ENCODE measurements around the gene ITM2C.

- no peak for TF ChIP-seq RFX5 (IDR thresholded peaks at IDR 0.05; ENCODE audit: borderline replicate concordance, low read depth, low read length)
- no peak for TF ChIP-seq GABPA (IDR thresholded peaks at IDR 0.05; ENCODE audit: borderline replicate concordance, insufficient read depth, low read length)
- no peak for TF ChIP-seq CTCF (IDR thresholded peaks at IDR 0.05; ENCODE audit: control extremely low read depth in 1 of 3, insufficient read depth in 1 of 3, low read depth in 1 of 3, low read length in 3 of 3)
- TF ChIP-seq CHD2 (IDR thresholded peaks at IDR 0.05; ENCODE audit: low read length), result no peak
- TF ChIP-seq KDM5A (IDR thresholded peaks at IDR 0.05; ENCODE audit: low read length), result no peak
- no peak for TF ChIP-seq POLR2AphosphoS5 (IDR thresholded peaks at IDR 0.05; ENCODE audit: low read depth, low read length)
These were observed 45.3 kb downstream of the ITM2C start for GRCh38 chr2:230909841-230910545.
